ENCODE measurements around the gene BATF. TPM values are rescaled to one million over a fixed set of nuclear protein-coding genes. Genes with fewer than 3 reads are reported as not detected.

BATF gene
- total RNA-seq, 1 experiment from 2014 or later: 55.7 TPM

DNA sequence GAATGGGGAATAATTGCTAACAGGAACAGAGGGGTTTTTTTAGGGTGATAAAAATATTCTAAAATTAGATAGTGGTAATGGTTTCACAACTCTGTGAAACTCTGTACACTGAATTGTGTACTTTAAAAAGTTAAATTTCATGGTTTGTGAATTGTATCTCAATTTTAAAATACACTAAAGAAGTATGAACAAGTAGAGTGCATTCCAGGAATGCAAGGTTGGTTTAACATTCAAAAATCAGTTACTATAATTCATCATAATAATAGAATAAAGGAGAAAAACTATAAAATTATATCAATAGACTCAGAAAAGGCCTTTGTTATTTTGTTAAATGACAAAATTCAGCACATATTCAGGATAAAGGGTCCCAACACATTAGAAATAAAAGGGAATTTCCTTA lies 11.1 kb upstream of the BATF start:
- ChIA-PET POLR2A (ENCODE audit: unreplicated experiment) (no interaction called here), CTCF (interaction anchor here (1.1 kb wide), 1 partner anchor 50 kb away, joined by 3 read pairs; no protein-coding TSS in a partner anchor)
- no peak overlapping the region for H3K4me3 ChIP-seq
- TF ChIP-seq, protein P1, sequence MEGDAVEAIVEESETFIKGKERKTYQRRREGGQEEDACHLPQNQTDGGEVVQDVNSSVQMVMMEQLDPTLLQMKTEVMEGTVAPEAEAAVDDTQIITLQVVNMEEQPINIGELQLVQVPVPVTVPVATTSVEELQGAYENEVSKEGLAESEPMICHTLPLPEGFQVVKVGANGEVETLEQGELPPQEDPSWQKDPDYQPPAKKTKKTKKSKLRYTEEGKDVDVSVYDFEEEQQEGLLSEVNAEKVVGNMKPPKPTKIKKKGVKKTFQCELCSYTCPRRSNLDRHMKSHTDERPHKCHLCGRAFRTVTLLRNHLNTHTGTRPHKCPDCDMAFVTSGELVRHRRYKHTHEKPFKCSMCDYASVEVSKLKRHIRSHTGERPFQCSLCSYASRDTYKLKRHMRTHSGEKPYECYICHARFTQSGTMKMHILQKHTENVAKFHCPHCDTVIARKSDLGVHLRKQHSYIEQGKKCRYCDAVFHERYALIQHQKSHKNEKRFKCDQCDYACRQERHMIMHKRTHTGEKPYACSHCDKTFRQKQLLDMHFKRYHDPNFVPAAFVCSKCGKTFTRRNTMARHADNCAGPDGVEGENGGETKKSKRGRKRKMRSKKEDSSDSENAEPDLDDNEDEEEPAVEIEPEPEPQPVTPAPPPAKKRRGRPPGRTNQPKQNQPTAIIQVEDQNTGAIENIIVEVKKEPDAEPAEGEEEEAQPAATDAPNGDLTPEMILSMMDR (conservative IDR thresholded peaks at IDR 0.05): no peak
- TF ChIP-seq EZH2 (IDR thresholded peaks at IDR 0.05; ENCODE audit: low read depth): no peak
- H3F3A ChIP-seq (ENCODE audit: insufficient read depth, low read depth): no peaks in the 10 kb centered on the region
- no peak overlapping the region for H2AFZ ChIP-seq
- H3K4me2 ChIP-seq: no peak overlapping the region
- BruUV-seq (replicated peaks): no TSS peak
- H3K79me2 ChIP-seq (ENCODE audit: low read depth): no peaks in the 10 kb centered on the region
- no peak for DNase-seq
- H3K9me3 ChIP-seq (ENCODE audit: insufficient read depth, low read depth): peaks cover 30% of the 10 kb centered on the region; the same call in 1 of the 2 replicates
- no peaks in the 10 kb centered on the region for H4K20me1 ChIP-seq (ENCODE audit: insufficient read depth)
- no peaks in the 10 kb centered on the region for H3K27me3 ChIP-seq (ENCODE audit: insufficient read depth, low read depth)
- no peaks in the 10 kb centered on the region for H3K4me1 ChIP-seq (replicated peaks; ENCODE audit: insufficient read depth)
- intact Hi-C loops (cut with micrococcal nuclease; ENCODE audit: unreplicated experiment): no loop called here
- no peak overlapping the region for H3K27ac ChIP-seq
- no peaks in the 10 kb centered on the region for H3K36me3 ChIP-seq (ENCODE audit: low read depth)
- H3K9me2 ChIP-seq (ENCODE audit: insufficient read depth): no peaks in the 10 kb centered on the region

DNA sequence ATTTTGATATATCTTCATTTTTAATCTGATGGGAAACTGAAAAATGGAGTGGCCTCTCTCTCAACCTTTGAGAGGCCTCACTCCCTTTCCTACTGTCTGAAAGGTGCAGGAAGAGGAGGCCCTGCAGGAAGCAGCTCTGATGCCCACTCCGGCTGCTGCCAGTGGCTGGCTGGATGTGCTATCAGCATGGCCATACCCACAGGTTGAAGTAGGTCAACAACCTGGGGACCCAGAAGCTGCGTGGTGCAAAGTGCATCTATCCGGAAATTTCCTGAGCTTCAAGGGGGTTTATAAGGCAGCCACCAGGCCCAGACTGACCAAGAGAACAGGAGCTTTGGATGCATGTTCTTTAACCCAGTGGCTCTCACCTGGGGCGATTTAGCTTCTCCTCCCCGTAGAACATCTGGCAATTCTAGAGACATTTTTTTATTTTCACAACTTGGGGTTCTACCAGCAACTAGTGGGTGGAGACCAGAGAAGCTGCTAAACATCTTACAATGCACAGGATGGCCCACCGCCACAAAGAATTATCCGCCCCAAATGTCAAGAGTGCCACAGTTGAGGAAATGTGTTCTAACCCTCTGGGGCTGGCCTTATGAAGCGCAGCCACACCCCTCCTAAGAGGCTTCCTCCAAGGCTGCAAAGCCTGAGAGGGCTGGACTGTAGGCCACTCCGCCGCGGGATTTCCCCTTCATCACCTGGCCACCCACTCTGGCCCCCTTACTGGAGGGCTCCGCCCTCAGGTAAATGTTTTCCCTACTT lies 8.2 kb upstream of the BATF start:
- TF ChIP-seq, protein P1 (conservative IDR thresholded peaks at IDR 0.05): no peak
- TF ChIP-seq EZH2 (IDR thresholded peaks at IDR 0.05; ENCODE audit: low read depth): no peak
- Histone ChIP-seq H2AFZ (no peak overlapping the region), H3F3A (ENCODE audit: insufficient read depth, low read depth) (peaks cover 8% of the 10 kb centered on the region; the same call in 1 of the 2 replicates), H3K27ac (no peak overlapping the region), H3K9me2 (ENCODE audit: insufficient read depth) (no peaks in the 10 kb centered on the region), H3K4me2 (no peak overlapping the region), H3K36me3 (ENCODE audit: low read depth) (no peaks in the 10 kb centered on the region), H4K20me1 (ENCODE audit: insufficient read depth) (no peaks in the 10 kb centered on the region), H3K79me2 (ENCODE audit: low read depth) (no peaks in the 10 kb centered on the region), H3K4me1 (replicated peaks; ENCODE audit: insufficient read depth) (peaks cover 5% of the 10 kb centered on the region; the same call in 1 of the 2 replicates), H3K9me3 (ENCODE audit: insufficient read depth, low read depth) (peaks cover 18% of the 10 kb centered on the region; the same call in 1 of the 2 replicates), H3K4me3 (no peak overlapping the region), H3K27me3 (ENCODE audit: insufficient read depth, low read depth) (no peaks in the 10 kb centered on the region)
- BruUV-seq (replicated peaks): no TSS peak
- ChIA-PET POLR2A (ENCODE audit: unreplicated experiment) (no interaction called here), CTCF (interaction anchor here (0.6 to 0.8 kb wide), 2 partner anchors 17 to 193 kb away, joined by 3 read pairs; no protein-coding TSS in a partner anchor)
- intact Hi-C loops (cut with micrococcal nuclease; ENCODE audit: unreplicated experiment): no loop called here
- DNase-seq: no peak

DNA sequence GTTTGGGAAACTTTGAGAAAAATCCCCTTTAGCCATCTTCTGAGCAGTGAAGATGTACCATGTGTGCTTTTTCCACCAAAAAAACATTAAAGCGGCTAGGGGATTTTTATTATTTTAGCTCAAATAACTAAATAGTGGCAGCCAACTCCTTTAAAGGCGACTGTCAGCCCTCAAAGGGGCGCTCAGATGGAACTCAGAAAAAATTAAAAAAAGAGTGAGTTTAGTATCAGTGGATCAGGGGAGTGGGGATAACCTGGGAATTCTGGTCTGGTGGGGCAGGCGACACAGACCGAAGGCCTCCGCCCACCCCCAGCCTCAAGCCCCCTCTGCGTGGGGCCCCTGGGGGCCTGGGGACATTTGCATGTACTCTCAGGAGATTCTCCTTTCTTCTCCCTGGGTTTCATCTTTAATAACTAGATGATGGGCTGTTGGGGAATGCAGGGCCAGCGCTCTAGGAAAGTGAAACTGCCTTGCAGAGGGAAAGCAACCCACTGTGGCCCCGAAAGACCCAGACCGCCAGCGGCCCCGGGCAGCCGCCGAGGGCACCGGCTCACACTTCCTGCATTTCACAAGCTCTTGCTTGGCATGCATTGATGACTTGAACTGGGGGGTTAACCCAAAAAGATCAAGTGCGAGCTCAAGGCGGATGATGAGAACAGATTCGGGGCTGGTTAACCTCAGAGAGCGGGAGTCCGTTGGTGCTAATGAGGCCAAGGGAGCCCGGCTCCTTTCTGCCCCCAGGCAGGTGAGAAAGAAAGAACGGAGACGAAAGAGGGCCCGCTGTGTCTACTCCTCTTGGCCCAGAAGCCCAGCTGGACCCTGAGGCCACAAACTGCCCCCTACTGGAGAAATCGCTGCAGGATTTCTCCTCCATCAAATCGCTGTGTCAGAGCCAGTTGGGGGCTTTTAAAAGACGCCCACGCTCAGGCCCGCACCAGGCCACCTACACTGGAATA lies 7.3 kb upstream of the BATF start:
- TF ChIP-seq, protein P1 (conservative IDR thresholded peaks at IDR 0.05): no peak; the same call in 1 of the 2 replicates
- no peak for TF ChIP-seq EZH2 (IDR thresholded peaks at IDR 0.05; ENCODE audit: low read depth)
- H3K4me3 ChIP-seq: no peak overlapping the region
- CTCF ChIA-PET: interaction anchor here (0.6 to 0.9 kb wide), 3 partner anchors 16 to 194 kb away, joined by 3 to 6 read pairs (median 3); no protein-coding TSS in a partner anchor

More for the DNA sequence above, 7.3 kb upstream of the BATF start:
- POLR2A ChIA-PET (ENCODE audit: unreplicated experiment): interaction anchor here (0.5 to 0.6 kb wide), 2 partner anchors 26 to 145 kb away, joined by 3 to 4 read pairs; no protein-coding TSS in a partner anchor
- Histone ChIP-seq H2AFZ (no peak overlapping the region), H3K4me2 (no peak overlapping the region), H3K9me3 (ENCODE audit: insufficient read depth, low read depth) (peaks cover 14% of the 10 kb centered on the region; the same call in 1 of the 2 replicates), H3K27me3 (ENCODE audit: insufficient read depth, low read depth) (no peaks in the 10 kb centered on the region), H4K20me1 (ENCODE audit: insufficient read depth) (no peaks in the 10 kb centered on the region), H3K4me1 (replicated peaks; ENCODE audit: insufficient read depth) (peaks cover 14% of the 10 kb centered on the region), H3K36me3 (ENCODE audit: low read depth) (no peaks in the 10 kb centered on the region), H3K79me2 (ENCODE audit: low read depth) (no peaks in the 10 kb centered on the region), H3F3A (ENCODE audit: insufficient read depth, low read depth) (peaks cover 13% of the 10 kb centered on the region; the same call in 1 of the 2 replicates), H3K27ac (no peak overlapping the region), H3K9me2 (ENCODE audit: insufficient read depth) (no peaks in the 10 kb centered on the region)
- peak in 1 of 2 experiments; percentile 59 for DNase-seq
- intact Hi-C loops (cut with micrococcal nuclease; ENCODE audit: unreplicated experiment): no loop called here
- no TSS peak for BruUV-seq (replicated peaks)
